Spleen (tissue), 7 donors: Measurements from ENCODE around the gene ZNF638.

Experiments
- POLR2A ChIP-seq, 3 donors: fragments of 450-650 bp; IDR thresholded peaks; one replicate each; pipeline ENCODE4 v1.5.1; 2017; ENCODE audit warnings: antibody characterized with exemption in 3 of 3, mild to moderate bottlenecking in 1 of 3
- POLR2AphosphoS5 ChIP-seq, 3 donors: sonication (generic); formaldehyde crosslinking; IDR thresholded peaks; one replicate each; pipeline ENCODE4 v1.5.1; 2017; ENCODE audit warnings: antibody characterized with exemption in 3 of 3
- TF ChIP-seq, protein P1 (sequence below), 11 experiments: fragments of 200-600 bp in 7 of 11; fragments of 450-650 bp in 4 of 11; sonication (generic) in 4 of 11; IDR thresholded peaks in 8 of 11; conservative IDR thresholded peaks in 3 of 11; 1 replicate in 7 of 11; 2 replicates in 4 of 11; pipeline versions ENCODE4 v1.4.0 to v1.8.0; 2016 to 2021; ENCODE audit warnings: antibody characterized with exemption in 11 of 11, inconsistent platforms in 4 of 11, mild to moderate bottlenecking in 1 of 11
- donor health status: DM: no; HTN: no; CAD: no; lungs with moderate emphysema.
- donor health status: DM: no; HTN: no; CAD: no.
- donor health status: DM: no; HTN: no; CAD: no.

- TF ChIP-seq, protein P1, sequence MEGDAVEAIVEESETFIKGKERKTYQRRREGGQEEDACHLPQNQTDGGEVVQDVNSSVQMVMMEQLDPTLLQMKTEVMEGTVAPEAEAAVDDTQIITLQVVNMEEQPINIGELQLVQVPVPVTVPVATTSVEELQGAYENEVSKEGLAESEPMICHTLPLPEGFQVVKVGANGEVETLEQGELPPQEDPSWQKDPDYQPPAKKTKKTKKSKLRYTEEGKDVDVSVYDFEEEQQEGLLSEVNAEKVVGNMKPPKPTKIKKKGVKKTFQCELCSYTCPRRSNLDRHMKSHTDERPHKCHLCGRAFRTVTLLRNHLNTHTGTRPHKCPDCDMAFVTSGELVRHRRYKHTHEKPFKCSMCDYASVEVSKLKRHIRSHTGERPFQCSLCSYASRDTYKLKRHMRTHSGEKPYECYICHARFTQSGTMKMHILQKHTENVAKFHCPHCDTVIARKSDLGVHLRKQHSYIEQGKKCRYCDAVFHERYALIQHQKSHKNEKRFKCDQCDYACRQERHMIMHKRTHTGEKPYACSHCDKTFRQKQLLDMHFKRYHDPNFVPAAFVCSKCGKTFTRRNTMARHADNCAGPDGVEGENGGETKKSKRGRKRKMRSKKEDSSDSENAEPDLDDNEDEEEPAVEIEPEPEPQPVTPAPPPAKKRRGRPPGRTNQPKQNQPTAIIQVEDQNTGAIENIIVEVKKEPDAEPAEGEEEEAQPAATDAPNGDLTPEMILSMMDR (IDR thresholded peaks at IDR 0.05 in 8 of 11, conservative IDR thresholded peaks at IDR 0.05 in 3 of 11): no peak
- TF ChIP-seq POLR2AphosphoS5 (IDR thresholded peaks at IDR 0.05) (peak in 2 of 3 donors; percentile 50 to 81), POLR2A (IDR thresholded peaks at IDR 0.05) (no peak)
Measured at GRCh38 chr2:71453404-71454220, 122.0 kb downstream of the ZNF638 start, which contains the start of gene DYSF.
